T47D (cell line): Measurements from ENCODE around the gene COL23A1.
"Not testable (repeated sequence)": the region's sequence is repeated elsewhere in the genome, so short reads cannot be mapped to it uniquely, and the experiment has no call there.

Source experiments
- DNase-seq, 2 experiments: peaks; one replicate each; pipeline versions ENCODE4 v3.0.0 to v3.0.0-alpha.2; 2011 to 2012; ENCODE audit warnings: low read depth in 1 of 2, low spot score in 1 of 2
- JUND ChIP-seq: IDR thresholded peaks from 2 replicates; pipeline ENCODE4 v1.6.1; 2012; ENCODE audit warnings: low read depth
- in situ Hi-C: cut with HindIII; loops from 2 replicates; pipeline ENCODE4 v1.10.0; 2016; ENCODE audit warnings: low sequenced_read_pairs, low pct_unique_long_range_greater_than_20kb

The COL23A1 gene

DNA sequence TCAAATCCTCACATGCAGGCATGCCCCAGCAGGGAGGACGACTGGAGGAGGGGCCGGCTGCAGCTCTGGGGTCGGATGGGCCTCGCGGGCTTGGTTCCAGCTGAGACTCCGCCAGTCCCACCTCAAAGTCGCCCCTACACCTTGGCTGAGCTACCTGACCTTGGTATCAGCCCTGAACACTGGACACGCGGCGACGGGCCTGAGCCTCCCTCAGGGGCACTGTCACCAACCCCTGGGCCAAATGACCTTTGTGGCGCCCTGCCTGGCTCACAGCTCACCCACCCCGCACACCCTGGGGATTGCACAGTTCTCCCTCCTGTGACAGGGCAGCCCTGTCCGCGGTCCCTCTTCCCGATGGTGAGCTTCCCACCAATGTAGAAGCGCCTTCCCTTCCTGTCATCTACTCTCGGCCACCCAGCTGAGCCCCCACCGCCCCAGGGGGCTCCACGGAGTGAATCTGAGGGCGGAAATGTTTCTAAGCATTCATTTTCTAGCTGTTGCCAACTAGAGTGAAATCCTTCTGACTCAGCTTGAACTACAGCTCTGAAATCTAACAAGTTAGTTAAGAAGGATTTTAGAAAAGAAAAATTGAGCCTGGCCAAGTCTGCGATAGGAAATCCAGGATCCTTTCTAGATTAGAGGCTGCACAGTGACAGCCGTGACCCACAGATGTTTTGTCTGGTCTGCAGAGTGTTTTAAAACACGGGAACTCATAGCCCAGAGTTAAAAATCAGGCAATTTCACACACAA lies 218.7 kb downstream of the COL23A1 start:
- TF ChIP-seq JUND, result no peak
- in situ Hi-C loops, result no loop called here
- DNase-seq, result no peak

DNA sequence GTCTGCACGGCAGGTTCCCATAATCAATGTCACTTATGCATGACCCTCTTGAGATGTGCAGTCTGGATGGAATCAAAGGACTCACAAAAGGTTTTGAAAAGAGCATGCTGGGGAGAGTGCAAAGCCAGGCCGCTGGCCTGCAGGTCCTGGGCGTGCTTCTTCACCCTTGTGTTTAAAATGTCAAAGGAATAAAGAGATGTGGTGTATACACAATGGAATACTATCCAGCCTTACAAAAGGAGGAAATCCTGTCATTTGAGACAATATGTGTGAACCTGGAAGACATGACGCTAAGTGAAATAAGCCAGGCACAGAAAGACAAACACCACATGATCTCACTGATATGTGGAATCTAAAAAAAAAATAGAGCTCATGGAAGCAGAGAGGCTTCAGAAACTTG lies 220.1 kb downstream of the COL23A1 start:
- in situ Hi-C loops, result no loop called here

DNA sequence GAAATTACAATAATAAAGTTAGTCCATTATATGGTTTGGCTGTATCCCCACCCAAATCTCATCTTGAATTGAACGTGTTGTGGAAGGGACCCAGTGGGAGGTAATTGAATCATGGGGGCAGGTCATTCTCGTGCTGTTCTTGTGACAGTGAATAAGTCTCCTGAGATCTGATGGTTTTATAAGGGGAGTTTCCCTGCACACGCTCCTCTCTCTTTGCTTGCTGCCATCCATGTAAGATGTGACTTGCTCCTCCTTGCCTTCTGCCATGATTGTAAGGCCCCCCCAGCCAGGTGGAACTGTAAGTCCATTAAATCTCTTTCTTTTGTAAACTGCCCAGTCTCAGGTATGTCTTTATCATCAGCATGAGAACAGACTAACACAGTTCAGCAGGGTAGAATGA lies 220.7 kb downstream of the COL23A1 start:
- in situ Hi-C loops, DNase-seq: not testable (repeated sequence)

More for the DNA sequence above, 220.1 kb downstream of the COL23A1 start:
- no peak for TF ChIP-seq JUND
- DNase-seq, result no peak

DNA sequence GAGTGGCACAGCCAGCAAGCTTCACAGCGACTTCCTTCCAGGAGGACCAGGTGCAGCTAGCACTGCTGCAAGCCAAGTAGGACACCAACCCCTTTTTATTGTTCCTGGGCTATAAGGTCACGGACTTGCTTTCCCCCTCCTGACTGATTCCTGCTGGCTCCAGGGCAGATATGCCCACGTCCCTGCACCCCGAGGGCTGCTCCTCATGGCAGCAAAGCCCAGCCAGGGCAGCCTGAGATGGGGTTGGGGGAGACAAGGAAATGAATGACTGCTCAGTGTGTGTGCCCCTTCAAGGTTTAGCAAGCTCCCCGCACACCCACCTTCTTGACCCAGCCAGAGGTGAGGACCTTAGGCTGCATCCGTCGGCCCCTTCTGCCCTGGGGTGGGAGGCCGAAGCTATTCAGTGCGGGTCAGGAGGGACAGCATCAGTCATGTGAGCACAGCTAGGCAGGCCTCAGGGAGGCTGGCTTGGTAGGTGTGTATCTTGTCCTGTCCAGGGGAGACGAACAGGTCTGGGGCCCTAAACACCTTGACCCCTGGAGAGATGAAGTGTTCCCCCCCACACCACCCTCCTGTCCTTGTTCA lies 221.4 kb downstream of the COL23A1 start:
- DNase-seq, result no peak
- no peak for TF ChIP-seq JUND
- in situ Hi-C loops, result no loop called here

DNA sequence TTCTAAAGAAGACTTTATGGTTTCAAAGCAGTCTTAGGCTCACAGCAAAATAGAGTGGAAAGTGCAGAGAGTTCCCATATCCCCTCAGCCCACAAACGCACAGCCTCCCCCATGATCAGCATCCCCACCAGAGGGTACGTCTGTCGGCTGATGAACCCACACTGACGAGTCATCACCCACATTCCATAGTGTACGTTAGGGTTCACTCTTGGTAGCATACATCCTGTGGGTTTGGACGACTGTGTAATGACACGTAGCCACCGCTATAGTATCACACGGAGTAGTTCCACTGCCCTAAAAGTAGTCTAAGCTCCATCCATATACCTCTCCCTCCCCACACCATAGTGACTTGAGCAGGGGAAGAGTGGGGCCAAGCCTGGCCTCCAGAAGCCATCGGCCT lies 221.9 kb downstream of the COL23A1 start:
- no peak for TF ChIP-seq JUND
- in situ Hi-C loops, result no loop called here
- DNase-seq, result no peak

DNA sequence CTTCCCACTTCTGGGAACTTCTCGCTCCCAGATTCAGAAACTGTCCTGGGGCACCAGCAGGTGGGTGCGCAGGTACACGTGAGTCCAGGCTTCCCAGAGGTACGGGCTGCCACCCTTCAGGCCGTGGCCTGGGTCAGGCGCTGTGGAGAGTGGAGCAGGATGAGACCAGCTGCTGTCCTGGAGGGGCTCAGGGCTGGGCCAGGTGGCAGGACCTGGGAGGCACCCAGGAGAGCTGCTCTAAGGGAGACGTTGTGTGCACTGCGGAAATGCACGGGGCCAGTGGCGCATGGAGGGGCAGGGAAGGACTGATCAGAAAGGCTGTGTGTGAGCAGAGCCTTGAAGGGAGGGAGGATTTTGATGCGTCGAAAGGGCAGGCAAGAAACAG lies 222.5 kb downstream of the COL23A1 start:
- no peak for DNase-seq
- no peak for TF ChIP-seq JUND
- in situ Hi-C loops, result no loop called here

DNA sequence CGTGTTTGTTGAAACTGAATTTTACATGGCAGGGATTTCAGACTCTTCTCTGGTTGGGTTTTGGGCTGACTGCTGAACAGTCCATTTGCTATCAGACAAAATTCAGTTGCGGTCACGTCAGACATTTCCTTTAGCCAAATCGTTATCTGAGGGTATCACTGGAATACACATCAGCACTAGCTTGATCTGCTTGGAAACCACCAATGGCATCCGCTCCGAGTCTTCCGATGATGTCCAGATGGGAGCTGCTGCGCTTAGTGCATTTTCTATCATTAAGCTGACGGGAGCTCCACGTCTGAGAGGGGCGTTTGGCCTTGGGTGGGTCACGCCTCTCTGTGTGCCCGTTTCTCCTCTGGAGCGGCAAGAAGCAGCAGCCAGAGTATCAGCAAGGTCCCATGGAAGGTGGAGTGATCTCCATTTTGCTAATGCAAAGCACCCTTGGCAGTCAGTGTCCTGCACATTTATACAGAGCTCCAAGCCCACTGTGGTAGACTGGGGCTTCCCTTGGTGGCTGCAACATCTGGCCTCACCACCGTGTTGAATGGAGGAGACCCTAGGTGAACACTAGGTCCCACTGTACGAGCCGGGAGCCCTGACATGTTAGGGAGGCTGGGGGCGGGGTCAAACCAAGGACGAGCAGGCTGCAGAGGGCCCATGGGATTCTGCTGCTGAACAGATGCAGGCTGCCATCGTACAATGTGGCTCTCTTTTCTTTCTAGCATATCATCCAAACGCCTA lies 223.0 kb downstream of the COL23A1 start:
- no peak for DNase-seq
- TF ChIP-seq JUND, result no peak
- in situ Hi-C loops, result no loop called here

DNA sequence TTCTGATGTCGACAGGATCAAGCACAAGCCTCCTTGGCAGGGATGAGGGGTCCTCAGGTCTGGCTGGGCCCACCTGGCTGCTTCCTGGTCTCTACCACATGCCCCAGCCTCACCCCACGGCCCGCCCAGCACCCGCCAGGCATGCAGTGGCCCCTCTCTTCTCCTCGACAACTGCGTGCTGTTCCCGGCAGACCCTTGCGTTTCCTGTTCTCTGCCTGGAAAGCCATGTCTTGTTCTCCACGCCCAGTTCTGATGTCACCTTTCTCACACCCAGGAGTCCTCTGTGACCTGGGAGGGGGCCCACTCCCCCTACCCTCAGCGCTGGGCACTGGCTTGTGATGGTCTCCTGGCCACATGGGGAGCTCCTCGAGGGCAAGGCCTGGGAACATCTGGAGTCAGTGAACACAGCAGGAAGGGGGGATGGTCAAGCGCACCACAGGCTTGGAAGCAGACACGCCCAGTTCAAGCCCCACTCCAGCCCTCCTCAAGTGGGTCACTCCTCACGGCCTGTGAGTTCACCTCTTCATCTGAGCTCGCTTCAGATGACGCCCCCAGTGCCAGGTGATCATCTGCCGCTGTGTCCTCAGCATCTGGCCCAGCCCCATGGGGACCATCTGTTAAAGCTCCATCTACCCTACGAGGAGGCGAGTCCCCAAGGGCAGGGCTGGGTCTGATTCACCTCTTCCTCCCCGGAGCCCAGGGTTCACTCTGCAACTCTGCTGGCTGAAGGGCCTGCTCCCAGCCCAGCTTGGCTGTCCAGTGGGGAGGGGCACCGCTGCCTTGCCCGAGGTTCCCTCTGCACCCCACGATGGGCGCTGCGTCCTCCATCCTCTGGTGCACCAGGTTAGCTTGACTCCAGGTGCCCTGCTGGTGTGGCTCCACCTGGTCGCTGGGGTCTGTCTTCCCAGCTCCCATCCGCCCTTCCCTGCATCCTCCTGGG lies 224.4 kb downstream of the COL23A1 start:
- in situ Hi-C loops, result no loop called here
- no peak for DNase-seq
- no peak for TF ChIP-seq JUND

DNA sequence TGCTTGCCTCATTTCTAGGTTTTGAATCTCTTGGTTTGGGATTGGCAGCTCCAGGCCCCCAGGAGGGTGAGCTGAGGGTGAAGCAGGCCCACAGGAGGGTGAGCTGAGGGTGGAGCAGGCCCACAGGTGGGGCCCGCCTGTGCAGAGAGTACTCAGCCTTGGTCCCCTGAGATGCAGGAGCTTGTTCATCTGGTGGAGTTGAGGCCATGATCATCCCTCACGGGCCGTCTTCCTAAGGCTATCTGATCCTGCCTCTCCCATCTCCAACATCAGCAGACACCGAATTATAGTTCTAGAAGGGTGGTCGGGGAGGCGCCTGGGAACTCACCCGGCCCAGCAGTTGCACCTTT lies 225.9 kb downstream of the COL23A1 start:
- TF ChIP-seq JUND, result no peak
- in situ Hi-C loops, result no loop called here
- no peak for DNase-seq

DNA sequence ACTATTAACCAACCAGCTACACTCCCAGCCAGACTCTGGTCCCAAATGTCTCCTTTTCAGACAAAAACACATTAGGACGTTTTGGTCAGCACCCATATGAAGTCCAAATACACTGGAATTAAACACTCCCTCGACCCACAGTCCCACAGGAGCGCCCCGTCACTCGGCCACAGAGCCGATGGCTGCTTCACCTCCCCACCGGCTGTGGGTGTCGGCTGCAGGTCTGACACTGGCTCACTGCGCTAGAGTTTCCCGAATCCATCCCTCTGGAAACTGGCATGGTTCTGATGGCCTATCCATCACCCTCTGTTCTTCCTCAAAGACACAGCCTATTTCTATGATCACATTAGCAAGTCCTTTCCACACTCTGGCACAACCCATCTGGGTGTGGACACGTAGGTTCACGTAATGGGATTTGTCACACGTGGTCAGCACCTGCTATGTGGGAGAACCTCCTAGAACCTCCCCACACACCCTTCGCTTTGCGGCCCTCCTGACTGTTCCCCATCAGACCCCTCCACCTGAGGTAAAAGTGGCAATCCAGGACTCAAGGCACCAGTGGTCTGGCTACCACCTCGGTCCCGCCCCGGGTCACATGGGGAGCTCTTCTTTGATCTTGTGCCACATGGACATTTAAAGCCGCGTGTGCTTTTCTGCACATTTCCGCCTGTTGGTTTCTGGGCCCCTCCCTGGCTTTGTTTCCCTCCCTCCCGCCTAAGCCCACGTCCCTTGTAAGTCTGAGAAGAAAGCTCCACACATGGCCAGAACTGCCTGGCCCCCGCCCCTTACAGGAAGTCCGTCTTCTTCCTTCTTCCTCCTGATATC lies 226.5 kb downstream of the COL23A1 start:
- DNase-seq, result no peak

DNA sequence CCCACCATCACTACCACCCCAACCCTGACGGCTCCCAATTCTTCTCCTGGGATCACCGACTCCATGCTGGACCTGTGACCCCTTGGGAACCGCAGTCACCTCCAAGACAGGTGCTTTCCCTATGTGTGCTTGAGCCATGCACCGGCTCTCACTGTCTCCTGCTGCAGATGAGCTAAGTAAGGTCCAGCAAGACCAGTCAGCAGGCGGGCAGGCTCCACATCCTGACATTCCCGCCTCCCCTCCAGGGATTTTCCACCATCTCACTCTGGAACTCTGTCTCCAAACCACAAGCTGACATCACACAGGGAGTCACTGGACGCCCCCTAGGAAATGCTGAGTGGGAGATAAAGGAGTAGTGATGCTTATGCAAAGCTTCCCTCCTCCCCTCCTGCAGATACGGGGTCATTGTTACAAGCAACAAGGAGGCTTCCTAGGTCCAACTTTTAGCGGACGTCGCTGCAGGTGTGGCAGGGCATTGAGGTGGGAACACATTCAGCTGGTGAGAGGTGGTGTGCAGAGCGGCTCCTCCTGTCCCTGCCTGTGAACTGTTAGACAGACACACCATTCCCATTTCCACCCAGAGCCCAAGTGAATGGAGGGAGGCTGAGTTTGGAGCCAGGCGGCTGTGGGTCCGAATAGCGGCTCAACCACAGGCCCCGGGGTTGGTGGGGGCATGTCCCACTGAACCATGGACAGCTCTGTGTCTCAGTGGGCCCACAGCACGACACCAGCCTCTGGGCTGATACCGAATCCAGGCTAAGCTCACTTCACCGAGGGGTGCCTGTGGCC lies 228.3 kb downstream of the COL23A1 start:
- TF ChIP-seq JUND, result no peak
- no peak for DNase-seq

More for the DNA sequence above, 226.5 kb downstream of the COL23A1 start:
- in situ Hi-C loops, result no loop called here
- TF ChIP-seq JUND, result no peak

More for the DNA sequence above, 228.3 kb downstream of the COL23A1 start:
- in situ Hi-C loops, result no loop called here
